IMR-90 (cell line): ENCODE data around the gene BCAP31. TPM values are rescaled to one million over a fixed set of nuclear protein-coding genes. Genes with fewer than 3 reads are reported as not detected.

Source experiments
- ATAC-seq: fragments of 200-7000 bp; cut with Tn5 transposase; 2 replicates; pipeline ENCODE4 v1.9.1; 2020; ENCODE audit warnings: low read depth, mild to moderate bottlenecking, moderate library complexity
- BruUV-seq: library from RNA; stranded (reverse); fragments of 400-500 nt; replicated peaks from 2 replicates; lab custom pipeline; 2021; lab: Mats Ljungman, UMichigan
- CTCF ChIA-PET: fragments of 300-600 bp; formaldehyde crosslinking; extraction: SDS; loops from one replicate; lab custom pipeline; 2021; ENCODE audit warnings: antibody characterized with exemption; lab: Yijun Ruan, JAX
- POLR2A ChIA-PET: fragments of 300-600 bp; sonication (Branson Sonifier 250); formaldehyde crosslinking; loops from one replicate; lab custom pipeline; 2022; ENCODE audit warnings: antibody characterized with exemption; ENCODE audit not compliant: unreplicated experiment; lab: Charles Lee
- DNase-seq: peaks from one replicate; pipeline ENCODE4 v3.0.0; 2013
- H2AFZ ChIP-seq: replicated peaks from 2 replicates; pipeline ENCODE3; 2013; ENCODE audit warnings: low read length, mild to moderate bottlenecking; ENCODE audit not compliant: poor library complexity
- H2AK5ac ChIP-seq: 2 replicates; pipeline ENCODE4 v1.6.1; 2013; ENCODE audit warnings: low read depth, low read length, inconsistent platforms
- H2AK9ac ChIP-seq: replicated peaks from 2 replicates; pipeline ENCODE3; 2013; ENCODE audit warnings: mild to moderate bottlenecking, low read depth, low read length, moderate library complexity; ENCODE audit not compliant: poor library complexity
- H2BK120ac ChIP-seq: 2 replicates; pipeline ENCODE4 v1.6.1; 2013; ENCODE audit warnings: low read depth, low read length, inconsistent platforms
- H2BK15ac ChIP-seq: 3 replicates; pipeline ENCODE4 v1.6.1; 2013; ENCODE audit warnings: low read depth, low read length, inconsistent platforms
- H2BK20ac ChIP-seq: 2 replicates; pipeline ENCODE4 v1.6.1; 2013; ENCODE audit warnings: low read depth, mild to moderate bottlenecking, inconsistent platforms, low read length, moderate library complexity
- H2BK5ac ChIP-seq: 2 replicates; pipeline ENCODE4 v1.6.1; 2013; ENCODE audit warnings: mild to moderate bottlenecking, low read depth, low read length, inconsistent platforms; ENCODE audit not compliant: poor library complexity, severe bottlenecking
- H3K14ac ChIP-seq: replicated peaks from 2 replicates; pipeline ENCODE4 v1.6.1; 2013; ENCODE audit warnings: low read depth, low read length, inconsistent platforms
- H3K18ac ChIP-seq: 2 replicates; pipeline ENCODE4 v1.6.1; 2013; ENCODE audit warnings: low read depth, low read length, control low read depth
- H3K23ac ChIP-seq: 2 replicates; pipeline ENCODE4 v1.6.1; 2013; ENCODE audit warnings: low read depth, low read length, inconsistent platforms
- H3K27ac ChIP-seq: 2 replicates; pipeline ENCODE4 v1.5.1; 2013; ENCODE audit warnings: mild to moderate bottlenecking, control low read depth, low read length; ENCODE audit not compliant: insufficient read depth
- H3K27me3 ChIP-seq: 2 replicates; pipeline ENCODE4 v1.6.1; 2013; ENCODE audit warnings: low read length; ENCODE audit not compliant: control insufficient read depth, insufficient read depth
- H3K36me3 ChIP-seq: 2 replicates; pipeline ENCODE4 v1.6.1; 2013; ENCODE audit warnings: low read length, mixed read lengths; ENCODE audit not compliant: control insufficient read depth, insufficient read depth
- H3K4ac ChIP-seq: 2 replicates; pipeline ENCODE4 v1.6.1; 2013; ENCODE audit warnings: low read depth, low read length, inconsistent platforms
- H3K4me1 ChIP-seq: 2 replicates; pipeline ENCODE4 v1.6.1; 2013; ENCODE audit warnings: low read length, mixed read lengths; ENCODE audit not compliant: control insufficient read depth, insufficient read depth
- H3K4me2 ChIP-seq: 2 replicates; pipeline ENCODE4 v1.6.1; 2013; ENCODE audit warnings: low read depth, mild to moderate bottlenecking, control low read depth, low read length, moderate library complexity
- H3K4me3 ChIP-seq: 2 replicates; pipeline ENCODE4 v1.5.1; 2013; ENCODE audit warnings: low read depth, mild to moderate bottlenecking, control low read depth, low read length, moderate library complexity; ENCODE audit not compliant: insufficient read depth
- H3K56ac ChIP-seq: 2 replicates; pipeline ENCODE4 v1.6.1; 2013; ENCODE audit warnings: low read length, inconsistent platforms; ENCODE audit not compliant: insufficient read depth; ENCODE audit errors: extremely low read depth
- H3K79me1 ChIP-seq, 2 experiments: 2 replicates each; pipeline ENCODE4 v1.6.1; 2013; ENCODE audit warnings: low read length in 2 of 2, inconsistent platforms in 1 of 2, low read depth in 1 of 2
- H3K9ac ChIP-seq: 2 replicates; pipeline ENCODE4 v1.6.1; 2013; ENCODE audit warnings: low read depth, low read length, control low read depth
- H3K9me1 ChIP-seq: 2 replicates; pipeline ENCODE4 v1.6.1; 2013; ENCODE audit warnings: low read length, inconsistent platforms; ENCODE audit not compliant: insufficient read depth
- H3K9me3 ChIP-seq: 2 replicates; pipeline ENCODE4 v1.6.1; 2013; ENCODE audit warnings: low read length; ENCODE audit not compliant: control insufficient read depth, insufficient read depth
- H4K20me1 ChIP-seq: 2 replicates; pipeline ENCODE4 v1.6.1; 2013; ENCODE audit warnings: low read length, inconsistent platforms; ENCODE audit not compliant: insufficient read depth
- H4K5ac ChIP-seq: 2 replicates; pipeline ENCODE4 v1.6.1; 2013; ENCODE audit warnings: mild to moderate bottlenecking, low read depth, low read length, control low read depth
- H4K8ac ChIP-seq, 2 experiments: 2 replicates each; pipeline ENCODE4 v1.6.1; 2013; ENCODE audit warnings: low read depth in 2 of 2, low read length in 2 of 2, control low read depth in 1 of 2, inconsistent platforms in 1 of 2
- H4K91ac ChIP-seq: 2 replicates; pipeline ENCODE4 v1.6.1; 2013; ENCODE audit warnings: low read depth, low read length, inconsistent platforms; ENCODE audit not compliant: insufficient read depth
- MAZ ChIP-seq: IDR thresholded peaks from 2 replicates; pipeline ENCODE4 v1.6.1; 2012; ENCODE audit warnings: low read depth, mild to moderate bottlenecking, low read length, improper control_type of control experiment, moderate library complexity, borderline replicate concordance
- MXI1 ChIP-seq: IDR thresholded peaks from 2 replicates; pipeline ENCODE4 v1.6.1; 2012; ENCODE audit warnings: low read depth, mild to moderate bottlenecking, low read length, moderate library complexity, borderline replicate concordance
- POLR2A ChIP-seq: IDR thresholded peaks from 2 replicates; pipeline ENCODE4 v1.6.1; 2012; ENCODE audit warnings: mild to moderate bottlenecking, low read depth, low read length
- RAD21 ChIP-seq: IDR thresholded peaks from 2 replicates; pipeline ENCODE4 v1.6.1; 2012; ENCODE audit warnings: low read length, improper control_type of control experiment
- SMC3 ChIP-seq: fragments of 150-350 bp; IDR thresholded peaks from 2 replicates; pipeline ENCODE4 v1.6.1; 2016; ENCODE audit warnings: low read depth, mild to moderate bottlenecking, antibody characterized with exemption, low read length, moderate library complexity
- whole genome bisulfite sequencing, 2 experiments: methylation state at CpG; one replicate each; pipeline versions ENCODE4 v1.1.5 to v1.1.7; 2013; ENCODE audit warnings: missing lambda C conversion rate in 2 of 2; ENCODE audit not compliant: insufficient read length in 1 of 2; ENCODE audit errors: extremely low coverage in 2 of 2; 5-methylcytosine and 5-hydroxymethylcytosine counted together
- dilution Hi-C: fragments of 300-500 bp; cut with HindIII; formaldehyde crosslinking; loops from one replicate; pipeline ENCODE4 v1.14.3; 2018; ENCODE audit warnings: low sequenced_read_pairs; ENCODE audit not compliant: unreplicated experiment
- in situ Hi-C: fragments of 300-500 bp; cut with MboI; formaldehyde crosslinking; loops from 3 replicates; pipeline ENCODE4 v1.14.3; 2019; ENCODE audit warnings: low sequenced_read_pairs, inconsistent platforms, mixed read lengths
- intact Hi-C: fragments of 100-400 bp; cut with micrococcal nuclease; formaldehyde crosslinking; loops from 2 replicates; pipeline ENCODE4 v1.10.0; 2022
- polyA plus RNA-seq, 3 experiments: library from polyadenylated mRNA; depleted of rRNA; stranded (reverse); fragments of >200 nt; gene quantifications; 2 replicates each; pipeline ENCODE4 v1.2.3, GENCODE V29; 2012; ENCODE audit warnings: low replicate concordance in 1 of 3
- total RNA-seq: library from RNA; depleted of rRNA; stranded (reverse); fragments of >200 nt; gene quantifications from 2 replicates; pipeline ENCODE4 v1.2.3, GENCODE V29; 2012
- TF ChIP-seq, protein P1 (sequence below): fragments of 150-350 bp; IDR thresholded peaks from 2 replicates; pipeline ENCODE4 v1.6.1; 2016; ENCODE audit warnings: low read depth, mild to moderate bottlenecking, low read length, moderate library complexity, borderline replicate concordance

Gene BCAP31
- total and polyA plus RNA-seq, 2 of the 4 experiments (the other 2 are of a cell fraction): 125 to 244 TPM

- dilution Hi-C loops: no loop called here
- Histone ChIP-seq H3K36me3 (peaks cover 6% of the 10 kb centered on the region; the same call in 1 of the 2 replicates), H4K8ac (no peak overlapping the region), H3K27ac (no peak overlapping the region), H3K9ac (no peak overlapping the region), H2AK5ac (no peak overlapping the region), H3K4me2 (no peak overlapping the region), H2AK9ac (no peak overlapping the region), H3K79me1 (no peaks in the 10 kb centered on the region), H3K56ac (no peak overlapping the region), H3K14ac (no peak overlapping the region), H3K9me3 (0 out of 2 replicates have a peak, but pooled peaks cover 1% of the 10 kb centered on the region), H3K4ac (no peak overlapping the region), H2BK20ac (no peak overlapping the region), H3K9me1 (no peaks in the 10 kb centered on the region), H2AFZ (no peak overlapping the region), H3K23ac (no peak overlapping the region), H2BK120ac (no peak overlapping the region), H3K18ac (no peak overlapping the region), H4K5ac (no peak overlapping the region), H2BK15ac (no peak overlapping the region), H3K27me3 (no peaks in the 10 kb centered on the region), H4K20me1 (no peaks in the 10 kb centered on the region), H3K4me1 (peaks cover 3% of the 10 kb centered on the region; the same call in 1 of the 2 replicates), H3K4me3 (no peak overlapping the region), H2BK5ac (no peak overlapping the region), H4K91ac (no peak overlapping the region)
- ChIA-PET CTCF (no interaction called here), POLR2A (no interaction called here)
- DNase-seq: no peak
- intact Hi-C loops: no loop called here
- ATAC-seq: no peak
- WGBS, 2 experiments: 60% methylated on average over 1 of the region's 14 CpGs; no CpG with 5 or more reads in 1 of the 2 experiments
- in situ Hi-C loops: no loop called here
- BruUV-seq: no TSS peak
- TF ChIP-seq, protein P1, sequence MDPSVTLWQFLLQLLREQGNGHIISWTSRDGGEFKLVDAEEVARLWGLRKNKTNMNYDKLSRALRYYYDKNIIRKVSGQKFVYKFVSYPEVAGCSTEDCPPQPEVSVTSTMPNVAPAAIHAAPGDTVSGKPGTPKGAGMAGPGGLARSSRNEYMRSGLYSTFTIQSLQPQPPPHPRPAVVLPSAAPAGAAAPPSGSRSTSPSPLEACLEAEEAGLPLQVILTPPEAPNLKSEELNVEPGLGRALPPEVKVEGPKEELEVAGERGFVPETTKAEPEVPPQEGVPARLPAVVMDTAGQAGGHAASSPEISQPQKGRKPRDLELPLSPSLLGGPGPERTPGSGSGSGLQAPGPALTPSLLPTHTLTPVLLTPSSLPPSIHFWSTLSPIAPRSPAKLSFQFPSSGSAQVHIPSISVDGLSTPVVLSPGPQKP: no peak
- TF ChIP-seq RAD21 (no peak), POLR2A (no peak), MXI1 (no peak), MAZ (no peak), SMC3 (no peak)
Observed at GRCh38 chrX:153741446-153741845, 17.3 kb upstream of the BCAP31 start.
